ENCODE data around the gene RBPJ. TPM values are rescaled to one million over a fixed set of nuclear protein-coding genes. Genes with fewer than 3 reads are reported as not detected.

Gene RBPJ
- total RNA-seq, 1 donor from 2014 or later: 83.5 TPM

DNA sequence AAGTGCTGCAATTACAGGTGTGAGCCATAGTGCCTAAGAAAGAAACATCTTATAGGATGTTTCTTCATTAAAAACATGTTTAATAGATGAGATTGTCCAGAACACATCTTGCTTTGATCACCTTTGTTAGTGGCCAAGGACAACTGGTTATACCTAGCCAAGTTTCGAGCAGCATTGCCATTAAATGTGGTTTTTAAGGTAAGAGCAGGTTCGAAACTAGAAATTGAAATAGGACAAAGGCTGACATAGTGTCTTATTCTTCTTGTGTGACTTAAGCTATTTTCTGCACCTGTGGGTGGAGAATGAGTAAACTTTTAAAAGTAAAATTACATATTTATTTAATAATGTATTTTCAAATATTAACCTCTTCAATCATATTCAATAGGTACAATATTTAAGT lies 59.0 kb downstream of the RBPJ start:
- H3K4me1 Mint-ChIP-seq: peaks cover 20% of the 10 kb centered on the region
- TF ChIP-seq, protein P1, sequence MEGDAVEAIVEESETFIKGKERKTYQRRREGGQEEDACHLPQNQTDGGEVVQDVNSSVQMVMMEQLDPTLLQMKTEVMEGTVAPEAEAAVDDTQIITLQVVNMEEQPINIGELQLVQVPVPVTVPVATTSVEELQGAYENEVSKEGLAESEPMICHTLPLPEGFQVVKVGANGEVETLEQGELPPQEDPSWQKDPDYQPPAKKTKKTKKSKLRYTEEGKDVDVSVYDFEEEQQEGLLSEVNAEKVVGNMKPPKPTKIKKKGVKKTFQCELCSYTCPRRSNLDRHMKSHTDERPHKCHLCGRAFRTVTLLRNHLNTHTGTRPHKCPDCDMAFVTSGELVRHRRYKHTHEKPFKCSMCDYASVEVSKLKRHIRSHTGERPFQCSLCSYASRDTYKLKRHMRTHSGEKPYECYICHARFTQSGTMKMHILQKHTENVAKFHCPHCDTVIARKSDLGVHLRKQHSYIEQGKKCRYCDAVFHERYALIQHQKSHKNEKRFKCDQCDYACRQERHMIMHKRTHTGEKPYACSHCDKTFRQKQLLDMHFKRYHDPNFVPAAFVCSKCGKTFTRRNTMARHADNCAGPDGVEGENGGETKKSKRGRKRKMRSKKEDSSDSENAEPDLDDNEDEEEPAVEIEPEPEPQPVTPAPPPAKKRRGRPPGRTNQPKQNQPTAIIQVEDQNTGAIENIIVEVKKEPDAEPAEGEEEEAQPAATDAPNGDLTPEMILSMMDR (IDR thresholded peaks at IDR 0.05; ENCODE audit: unreplicated experiment): no peak
- H3K27ac Mint-ChIP-seq: no peak overlapping the region
- no peaks in the 10 kb centered on the region for H3K9me3 Mint-ChIP-seq
- no peaks in the 10 kb centered on the region for H3K27me3 Mint-ChIP-seq (ENCODE audit: low read depth)
- DNase-seq (ENCODE audit: low spot score in 2 of 2, unreplicated experiment in 2 of 2): no peak
- H3K36me3 Mint-ChIP-seq: peaks cover 2% of the 10 kb centered on the region
- no peak overlapping the region for H3K4me3 Mint-ChIP-seq

DNA sequence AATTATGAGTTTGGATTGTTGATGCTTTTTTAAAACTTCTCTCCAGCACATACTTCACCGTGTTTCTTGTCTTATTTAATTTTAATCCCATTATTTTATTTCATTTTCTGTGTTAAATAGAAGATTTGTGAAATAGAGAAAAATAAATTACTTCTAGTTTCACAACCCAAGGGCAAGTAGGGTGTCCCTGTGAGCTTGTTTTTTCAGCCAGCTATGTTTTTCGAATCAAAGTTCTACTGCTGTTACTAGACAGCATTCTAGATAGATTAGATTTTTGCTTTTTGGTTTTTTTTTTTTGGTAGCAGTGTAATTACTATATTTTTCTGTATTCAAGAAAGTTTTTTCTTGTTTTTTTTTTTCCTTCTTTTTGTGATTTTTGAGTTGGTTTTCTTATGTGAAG lies 59.9 kb downstream of the RBPJ start:
- peaks cover 20% of the 10 kb centered on the region for H3K4me1 Mint-ChIP-seq
- no peaks in the 10 kb centered on the region for H3K9me3 Mint-ChIP-seq
- TF ChIP-seq, protein P1 (IDR thresholded peaks at IDR 0.05; ENCODE audit: unreplicated experiment): no peak
- H3K27me3 Mint-ChIP-seq (ENCODE audit: low read depth): no peaks in the 10 kb centered on the region
- H3K4me3 Mint-ChIP-seq: no peak overlapping the region
- no peak for DNase-seq (ENCODE audit: low spot score in 2 of 2, unreplicated experiment in 2 of 2)
- no peak overlapping the region for H3K27ac Mint-ChIP-seq
- H3K36me3 Mint-ChIP-seq: peaks cover 2% of the 10 kb centered on the region

DNA sequence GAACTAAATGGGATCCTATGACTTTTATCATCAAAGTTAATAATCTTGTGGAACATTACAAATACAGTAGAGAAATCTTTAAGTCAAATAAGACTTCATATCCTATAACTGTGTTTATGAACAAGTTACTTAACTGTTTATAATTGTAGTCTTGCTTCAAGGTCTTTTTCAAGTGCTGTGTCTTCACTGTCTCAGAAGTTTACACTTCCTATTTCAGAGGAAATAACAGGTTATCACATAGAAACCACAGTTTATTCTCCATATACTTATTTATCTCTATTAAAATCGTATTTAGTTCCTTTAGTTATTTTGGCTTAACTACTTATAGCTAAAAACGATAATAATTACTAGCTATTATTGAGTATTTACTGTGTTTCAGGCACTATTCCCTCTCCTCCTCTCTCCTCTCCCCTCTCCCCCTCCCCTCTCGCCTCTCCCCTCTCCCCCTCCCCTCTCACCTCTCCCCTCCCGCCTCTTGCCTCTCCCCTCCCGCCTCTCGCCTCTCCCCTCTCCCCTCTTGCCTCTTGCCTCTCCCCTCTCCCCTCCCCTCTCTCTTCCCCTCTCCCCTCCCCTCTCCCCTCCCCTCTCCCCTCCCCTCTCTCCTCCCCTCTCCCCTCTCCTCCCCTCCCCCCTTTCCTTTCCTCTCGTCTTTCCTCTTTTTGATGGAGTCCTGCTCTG lies 63.7 kb downstream of the RBPJ start:
- Mint-ChIP-seq H3K36me3 (peaks cover 23% of the 10 kb centered on the region), H3K27ac (no peak overlapping the region), H3K27me3 (ENCODE audit: low read depth) (no peaks in the 10 kb centered on the region), H3K4me1 (peaks cover 7% of the 10 kb centered on the region), H3K9me3 (peaks cover 17% of the 10 kb centered on the region), H3K4me3 (no peak overlapping the region)
- no peak for DNase-seq (ENCODE audit: low spot score in 2 of 2, unreplicated experiment in 2 of 2)
- TF ChIP-seq, protein P1 (IDR thresholded peaks at IDR 0.05; ENCODE audit: unreplicated experiment): no peak

DNA sequence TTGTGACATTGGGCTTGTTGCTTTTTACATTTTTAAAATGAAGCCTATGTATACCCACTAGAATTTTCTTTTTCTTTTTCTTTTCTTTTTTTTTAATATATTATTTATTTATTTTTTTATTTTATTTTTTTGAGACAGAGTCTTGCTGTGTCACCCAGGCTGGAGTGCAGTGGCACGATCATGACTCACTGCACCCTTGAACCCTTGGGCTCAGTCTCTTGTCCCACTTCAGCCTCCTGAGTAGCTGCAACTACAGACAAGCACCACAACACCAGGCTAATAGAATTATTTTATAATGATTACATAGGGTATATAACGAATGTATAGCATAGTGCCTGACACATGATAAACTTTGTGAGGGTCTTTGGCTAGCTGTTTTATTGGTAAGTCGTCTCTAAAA lies 64.9 kb downstream of the RBPJ start:
- TF ChIP-seq, protein P1 (IDR thresholded peaks at IDR 0.05; ENCODE audit: unreplicated experiment): no peak
- peaks cover 21% of the 10 kb centered on the region for H3K9me3 Mint-ChIP-seq
- peaks cover 32% of the 10 kb centered on the region for H3K36me3 Mint-ChIP-seq
- H3K4me1 Mint-ChIP-seq: peaks cover 4% of the 10 kb centered on the region
- no peaks in the 10 kb centered on the region for H3K27me3 Mint-ChIP-seq (ENCODE audit: low read depth)
- no peak overlapping the region for H3K4me3 Mint-ChIP-seq
- no peak for DNase-seq (ENCODE audit: low spot score in 2 of 2, unreplicated experiment in 2 of 2)
- H3K27ac Mint-ChIP-seq: no peak overlapping the region

DNA sequence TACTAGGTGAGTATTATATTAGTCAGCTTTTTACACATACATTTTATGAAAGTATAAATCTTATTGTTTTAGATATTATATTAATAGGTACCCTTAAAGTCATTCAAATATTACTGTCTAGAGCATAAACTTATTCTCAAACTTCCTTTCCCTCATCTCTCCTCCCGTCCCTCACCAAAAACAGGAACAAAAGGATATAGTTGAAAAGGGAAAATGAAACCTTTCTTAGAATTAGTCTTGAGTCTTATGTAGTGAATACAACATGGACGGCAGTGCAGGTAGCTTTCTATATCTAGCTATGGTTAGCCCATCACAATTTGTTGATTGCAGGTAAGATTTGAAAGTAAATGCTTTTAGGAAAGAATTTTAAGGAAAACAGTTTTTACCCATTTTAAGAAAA lies 65.6 kb downstream of the RBPJ start:
- peaks cover 36% of the 10 kb centered on the region for H3K36me3 Mint-ChIP-seq
- H3K9me3 Mint-ChIP-seq: peaks cover 21% of the 10 kb centered on the region
- no peak overlapping the region for H3K27ac Mint-ChIP-seq
- no peak overlapping the region for H3K4me3 Mint-ChIP-seq
- DNase-seq (ENCODE audit: low spot score in 2 of 2, unreplicated experiment in 2 of 2): no peak
- H3K4me1 Mint-ChIP-seq: no peaks in the 10 kb centered on the region
- H3K27me3 Mint-ChIP-seq (ENCODE audit: low read depth): no peaks in the 10 kb centered on the region
- TF ChIP-seq, protein P1 (IDR thresholded peaks at IDR 0.05; ENCODE audit: unreplicated experiment): no peak

Data from mesothelial cell of epicardium (in vitro differentiated cells).